Gastrocnemius medialis (tissue), 4 donors: ENCODE results near the gene YWHAE. TPM values are rescaled to one million over a fixed set of nuclear protein-coding genes. Genes with fewer than 3 reads are reported as not detected.
A peak's percentile ranks its signal among the peaks of the same experiment; 100 is the strongest.

ENCODE experiments used
- ATAC-seq, 2 donors: fragments of 150-250 bp; one replicate each; pipeline ENCODE4 v1.9.1; 2016
- DNase-seq, 2 donors: peaks; one replicate each; pipeline ENCODE4 v3.0.0-alpha.2; 2019
- H3K27ac ChIP-seq, 4 donors: fragments of 200-600 bp; sonication (generic); 1 replicate in 1 of 4; 2 replicates in 3 of 4; pipeline ENCODE4 v1.5.1; 2016 to 2018; ENCODE audit warnings: mild to moderate bottlenecking in 2 of 4, moderate library complexity in 1 of 4
- H3K27me3 ChIP-seq, 3 donors: fragments of 200-600 bp; sonication (generic) in 2 of 3; 1 replicate in 1 of 3; 2 replicates in 2 of 3; pipeline versions ENCODE4 v1.5.1 to v1.6.0; 2016 to 2019; ENCODE audit warnings: mild to moderate bottlenecking in 1 of 3, moderate library complexity in 1 of 3
- H3K36me3 ChIP-seq, 2 donors: fragments of 200-600 bp; sonication (generic) in 1 of 2; one replicate each; pipeline ENCODE4 v1.5.1; 2017 to 2018
- H3K4me1 ChIP-seq, 2 donors: fragments of 200-600 bp; sonication (generic) in 1 of 2; one replicate each; pipeline ENCODE4 v1.5.1; 2016 to 2017; ENCODE audit warnings: mild to moderate bottlenecking in 2 of 2
- H3K4me3 ChIP-seq, 4 donors: fragments of 200-600 bp; sonication (generic) in 3 of 4; 1 replicate in 1 of 4; 2 replicates in 3 of 4; pipeline ENCODE4 v1.5.1; 2016 to 2019; ENCODE audit warnings: mild to moderate bottlenecking in 2 of 4
- H3K9me3 ChIP-seq, 3 donors: fragments of 200-600 bp; sonication (generic) in 2 of 3; 1 replicate in 1 of 3; 2 replicates in 2 of 3; pipeline ENCODE4 v1.5.1; 2016 to 2019
- CTCF ChIP-seq, 5 experiments: fragments of 450-650 bp in 3 of 5; fragments of 200-600 bp in 2 of 5; sonication (generic) in 2 of 5; IDR thresholded peaks in 4 of 5; conservative IDR thresholded peaks in 1 of 5; 1 replicate in 4 of 5; 2 replicates in 1 of 5; pipeline ENCODE4 v1.5.1; 2016 to 2019; ENCODE audit warnings: antibody characterized with exemption in 5 of 5, mild to moderate bottlenecking in 3 of 5, moderate library complexity in 3 of 5
- POLR2A ChIP-seq, 2 donors: fragments of 450-650 bp; IDR thresholded peaks; one replicate each; pipeline ENCODE4 v1.6.1; 2017; ENCODE audit warnings: antibody characterized with exemption in 2 of 2, mild to moderate bottlenecking in 2 of 2, moderate library complexity in 2 of 2
- in situ Hi-C, 4 donors: fragments of 200-750 bp; cut with MboI; loops; one replicate each; pipeline versions ENCODE4 v1.15.0 to v1.8.0; 2017; ENCODE audit warnings: low sequenced_read_pairs in 4 of 4
- intact Hi-C: fragments of 100-400 bp; cut with DNase I; formaldehyde crosslinking; loops from one replicate; pipeline ENCODE4 v1.15.1; 2023; ENCODE audit warnings: low total_unique reads
- total RNA-seq, 4 donors: library from RNA; depleted of rRNA; stranded (reverse); fragments of >200 nt; gene quantifications; one replicate each; pipeline versions ENCODE4 v1.1.0 to v1.2.3, GENCODE V29; 2016

Gene YWHAE
- total RNA-seq, 4 donors from 2014 or later: 915 to 1,814 (median 1,174) TPM

GRCh38 chr17:1431631-1432104, 31.6 kb upstream of the YWHAE start:
- H3K27me3 ChIP-seq: no peaks in the 10 kb centered on the region
- in situ Hi-C loops (no loop called here), intact Hi-C loops (no loop called here)
- no peak for TF ChIP-seq POLR2A (IDR thresholded peaks at IDR 0.05)
- no peak for TF ChIP-seq CTCF (IDR thresholded peaks at IDR 0.05 in 4 of 5, conservative IDR thresholded peaks at IDR 0.05 in 1 of 5)
- no peak for ATAC-seq
- peaks cover 16 to 21% of the 10 kb centered on the region in 2 donors for H3K4me1 ChIP-seq
- peaks cover 0 to 24% of the 10 kb centered on the region in 2 donors for H3K36me3 ChIP-seq
- DNase-seq: no peak
- H3K4me3 ChIP-seq: no peak overlapping the region
- H3K27ac ChIP-seq: peak overlapping the region in 2 of 4 donors; percentile 30 to 39
- no peaks in the 10 kb centered on the region for H3K9me3 ChIP-seq

- peak overlapping the region; percentile 89 to 97 (median 93) for H3K27ac ChIP-seq
- H3K9me3 ChIP-seq: no peaks in the 10 kb centered on the region
- TF ChIP-seq POLR2A (IDR thresholded peaks at IDR 0.05) (no peak), CTCF (IDR thresholded peaks at IDR 0.05 in 4 of 5, conservative IDR thresholded peaks at IDR 0.05 in 1 of 5) (no peak)
- in situ Hi-C loops: no loop called here
- no peaks in the 10 kb centered on the region for H3K27me3 ChIP-seq
- ATAC-seq: peak; percentile 45 to 60
- peaks cover 30 to 34% of the 10 kb centered on the region in 2 donors for H3K4me1 ChIP-seq
- peaks cover 0 to 19% of the 10 kb centered on the region in 2 donors for H3K36me3 ChIP-seq
- H3K4me3 ChIP-seq: peak overlapping the region in 1 of 4 donors; percentile 32
- intact Hi-C loops: loop anchor here (2.0 to 5.0 kb wide), 2 partner anchors 23 to 34 kb away; partner anchors contain the start of genes CRK and YWHAE
- DNase-seq: no peak
Measured at GRCh38 chr17:1423456-1424135, 23.6 kb upstream of the YWHAE start.

- peak; percentile 41 to 73 for TF ChIP-seq POLR2A (IDR thresholded peaks at IDR 0.05)
- TF ChIP-seq CTCF (IDR thresholded peaks at IDR 0.05 in 4 of 5, conservative IDR thresholded peaks at IDR 0.05 in 1 of 5): peak in 1 of 5 experiments; percentile 11
- peak; percentile 97 to 99 for ATAC-seq
- Histone ChIP-seq H3K36me3 (peaks cover 0 to 19% of the 10 kb centered on the region in 2 donors), H3K9me3 (no peaks in the 10 kb centered on the region), H3K4me3 (peak overlapping the region in 1 of 4 donors; percentile 32), H3K27me3 (no peaks in the 10 kb centered on the region), H3K27ac (peak overlapping the region; percentile 89 to 97 (median 93)), H3K4me1 (peaks cover 32 to 34% of the 10 kb centered on the region in 2 donors)
- peak; percentile 80 to 87 for DNase-seq
- intact Hi-C loops (loop anchor here (2.0 to 5.0 kb wide), 2 partner anchors 22 to 34 kb away; partner anchors contain the start of genes CRK and YWHAE), in situ Hi-C loops (no loop called here)
Measured at GRCh38 chr17:1422885-1423284, 22.9 kb upstream of the YWHAE start.

GRCh38 chr17:1421470-1421869, 21.4 kb upstream of the YWHAE start:
- DNase-seq: no peak
- ATAC-seq: no peak
- H3K9me3 ChIP-seq: no peaks in the 10 kb centered on the region
- no peaks in the 10 kb centered on the region for H3K27me3 ChIP-seq
- H3K36me3 ChIP-seq: peaks cover 0 to 19% of the 10 kb centered on the region in 2 donors
- H3K27ac ChIP-seq: peak overlapping the region; percentile 89 to 97 (median 93)
- no peak overlapping the region for H3K4me3 ChIP-seq
- TF ChIP-seq POLR2A (IDR thresholded peaks at IDR 0.05) (peak in 1 of 2 donors; percentile 38), CTCF (IDR thresholded peaks at IDR 0.05 in 4 of 5, conservative IDR thresholded peaks at IDR 0.05 in 1 of 5) (no peak)
- peaks cover 32 to 34% of the 10 kb centered on the region in 2 donors for H3K4me1 ChIP-seq
- intact Hi-C loops (loop anchor here (5.0 kb wide), 1 partner anchor 36 kb away; the partner anchor contains the start of gene CRK), in situ Hi-C loops (no loop called here)
